ENCODE measurements around the gene ATP6V1A. TPM values are rescaled to one million over a fixed set of nuclear protein-coding genes. Genes with fewer than 3 reads are reported as not detected.
A peak's percentile ranks its signal among the peaks of the same experiment; 100 is the strongest.

ATP6V1A gene
- polyA plus RNA-seq, 3 donors, result 35.1 to 295 (median 254) TPM

GRCh38 chr3:113728661-113729060 is 18.2 kb upstream of the ATP6V1A start:
- H3K9me3 Mint-ChIP-seq, result no peaks in the 10 kb centered on the region

GRCh38 chr3:113730550-113730949 is 16.3 kb upstream of the ATP6V1A start:
- Histone ChIP-seq H3K27me3 (ENCODE audit: control insufficient read depth in 2 of 2, insufficient read depth in 2 of 2, low read length in 2 of 2) (no peaks in the 10 kb centered on the region), H3K4me2 (replicated peaks; ENCODE audit: extremely low read depth, low read length, poor library complexity, severe bottlenecking) (no peak overlapping the region), H3K4me1 (ENCODE audit: control insufficient read depth in 1 of 2, insufficient read depth in 2 of 2, low read length in 2 of 2) (no peaks in the 10 kb centered on the region), H3K9ac (ENCODE audit: insufficient read depth, low read length, poor library complexity, severe bottlenecking) (no peak overlapping the region), H3K27ac (ENCODE audit: low read depth in 1 of 2, low read length in 2 of 2) (no peak overlapping the region), H3K9me3 (replicated peaks in 1 of 2; ENCODE audit: control insufficient read depth in 1 of 2, insufficient read depth in 1 of 2, low read length in 2 of 2) (no peaks in the 10 kb centered on the region), H4K20me1 (ENCODE audit: insufficient read depth, low read length) (peaks cover 95% of the 10 kb centered on the region), H3K79me2 (ENCODE audit: insufficient read depth, low read length) (peaks cover 99% of the 10 kb centered on the region), H3K4me3 (replicated peaks in 1 of 3; ENCODE audit: low read depth in 2 of 3, low read length in 3 of 3) (no peak overlapping the region), H2AFZ (ENCODE audit: insufficient read depth, low read depth, low read length, poor library complexity, severe bottlenecking) (no peak overlapping the region), H3K36me3 (replicated peaks in 1 of 2; ENCODE audit: control insufficient read depth in 1 of 2, insufficient read depth in 2 of 2, low read length in 2 of 2) (peaks cover 0 to 37% of the 10 kb centered on the region in 2 donors)
- peaks cover 10 to 24% of the 10 kb centered on the region in 2 donors for H3K36me3 Mint-ChIP-seq
- TF ChIP-seq CTCF (IDR thresholded peaks at IDR 0.05), result no peak
- no peaks in the 10 kb centered on the region for H3K9me3 Mint-ChIP-seq
- no peak overlapping the region for H3K4me3 Mint-ChIP-seq
- intact Hi-C loops (cut with micrococcal nuclease), result no loop called here
- WGBS (ENCODE audit: insufficient coverage), result no CpG with 5 or more reads among the region's 1 CpG
- H3K27ac Mint-ChIP-seq, result no peak overlapping the region
- no peak for DNase-seq
- no peaks in the 10 kb centered on the region for H3K4me1 Mint-ChIP-seq
- no peaks in the 10 kb centered on the region for H3K27me3 Mint-ChIP-seq (ENCODE audit: low read depth in 3 of 3)

More at GRCh38 chr3:113728661-113729060, 18.2 kb upstream of the ATP6V1A start:
- Mint-ChIP-seq H3K27ac (peak overlapping the region in 2 of 7 donors; percentile 66 to 69), H3K4me3 (no peak overlapping the region), H3K36me3 (peaks cover 18 to 35% of the 10 kb centered on the region in 2 donors), H3K4me1 (no peaks in the 10 kb centered on the region), H3K27me3 (ENCODE audit: low read depth in 3 of 3) (no peaks in the 10 kb centered on the region)
- no CpG with 5 or more reads among the region's 2 CpGs for WGBS (ENCODE audit: insufficient coverage)
- no peak overlapping the region for H2AFZ ChIP-seq (ENCODE audit: insufficient read depth, low read depth, low read length, poor library complexity, severe bottlenecking)
- no peaks in the 10 kb centered on the region for H3K4me1 ChIP-seq (ENCODE audit: control insufficient read depth in 1 of 2, insufficient read depth in 2 of 2, low read length in 2 of 2)
- H3K27ac ChIP-seq (ENCODE audit: low read depth in 1 of 2, low read length in 2 of 2), result no peak overlapping the region
- no peak overlapping the region for H3K4me3 ChIP-seq (replicated peaks in 1 of 3; ENCODE audit: low read depth in 2 of 3, low read length in 3 of 3)
- H3K27me3 ChIP-seq (ENCODE audit: control insufficient read depth in 2 of 2, insufficient read depth in 2 of 2, low read length in 2 of 2), result no peaks in the 10 kb centered on the region
- H3K4me2 ChIP-seq (replicated peaks; ENCODE audit: extremely low read depth, low read length, poor library complexity, severe bottlenecking), result no peak overlapping the region
- peaks cover 93% of the 10 kb centered on the region for H4K20me1 ChIP-seq (ENCODE audit: insufficient read depth, low read length)
- H3K9ac ChIP-seq (ENCODE audit: insufficient read depth, low read length, poor library complexity, severe bottlenecking), result no peak overlapping the region
- intact Hi-C loops (cut with micrococcal nuclease), result no loop called here
- H3K36me3 ChIP-seq (replicated peaks in 1 of 2; ENCODE audit: control insufficient read depth in 1 of 2, insufficient read depth in 2 of 2, low read length in 2 of 2), result peaks cover 4 to 50% of the 10 kb centered on the region in 2 donors
- H3K9me3 ChIP-seq (replicated peaks in 1 of 2; ENCODE audit: control insufficient read depth in 1 of 2, insufficient read depth in 1 of 2, low read length in 2 of 2), result no peaks in the 10 kb centered on the region
- peaks cover 95% of the 10 kb centered on the region for H3K79me2 ChIP-seq (ENCODE audit: insufficient read depth, low read length)
- no peak for TF ChIP-seq CTCF (IDR thresholded peaks at IDR 0.05)
- no peak for DNase-seq
